Medulla oblongata (tissue), 1 donor: Measurements from ENCODE around the gene HBZ.
"Not testable (repeated sequence)": the region's sequence is repeated elsewhere in the genome, so short reads cannot be mapped to it uniquely, and the experiment has no call there.

ENCODE experiments used
- DNase-seq: peaks from one replicate; pipeline ENCODE4 v3.0.0-alpha.2; 2015; ENCODE audit errors: extremely low spot score

Gene HBZ

GRCh38 chr16:179211-180092, 27.0 kb downstream of the HBZ start:
- no peak for DNase-seq

- DNase-seq = no peak
These were observed 27.7 kb downstream of the HBZ start, which contains the start of gene HBQ1 for GRCh38 chr16:180101-180675. TSS of gene HBQ1 (plus strand) at chr16:180459. CDS start at chr16:180487, 28 bp downstream.

GRCh38 chr16:180681-181564, 28.5 kb downstream of the HBZ start:
- DNase-seq = no peak

GRCh38 chr16:181565-182021, 29.1 kb downstream of the HBZ start:
- DNase-seq = peak; percentile 33

GRCh38 chr16:183005-183404, 30.6 kb downstream of the HBZ start:
- no peak for DNase-seq

- DNase-seq = no peak
These were observed 32.8 kb downstream of the HBZ start for GRCh38 chr16:185213-185612.

GRCh38 chr16:185691-186090, 33.2 kb downstream of the HBZ start:
- no peak for DNase-seq

- DNase-seq = no peak
These were observed 34.9 kb downstream of the HBZ start for GRCh38 chr16:187330-187729.

- DNase-seq = no peak
These were observed 36.2 kb downstream of the HBZ start for GRCh38 chr16:188674-189073.

- DNase-seq = no peak
These were observed 37.3 kb downstream of the HBZ start for GRCh38 chr16:189604-190186.

GRCh38 chr16:191831-192230, 39.4 kb downstream of the HBZ start:
- no peak for DNase-seq

GRCh38 chr16:192686-193085, 40.2 kb downstream of the HBZ start:
- no peak for DNase-seq

- DNase-seq = no peak
These were observed 41.0 kb downstream of the HBZ start for GRCh38 chr16:193441-193840.

GRCh38 chr16:194516-194915, 42.1 kb downstream of the HBZ start:
- DNase-seq = no peak

- no peak for DNase-seq
These were observed 47.9 kb downstream of the HBZ start for GRCh38 chr16:200388-200787.

GRCh38 chr16:203246-203645, 50.8 kb downstream of the HBZ start:
- DNase-seq = no peak

- DNase-seq = not testable (repeated sequence)
These were observed 51.6 kb downstream of the HBZ start for GRCh38 chr16:204046-204445.
